Activated gamma-delta T cell (primary cell): ENCODE results near the gene DTX3L.
"Not testable (repeated sequence)": the region's sequence is repeated elsewhere in the genome, so short reads cannot be mapped to it uniquely, and the experiment has no call there.

Experiments used
- DNase-seq: peaks from one replicate; lab custom pipeline; 2025; lab: John Stamatoyannopoulos, UW

The DTX3L gene

GRCh38 chr3:122562923-122563716 is 1.0 kb upstream of the DTX3L start:
- no peak for DNase-seq

GRCh38 chr3:122563717-122564025 is 467 bp upstream of the DTX3L start:
- no peak for DNase-seq

DNA sequence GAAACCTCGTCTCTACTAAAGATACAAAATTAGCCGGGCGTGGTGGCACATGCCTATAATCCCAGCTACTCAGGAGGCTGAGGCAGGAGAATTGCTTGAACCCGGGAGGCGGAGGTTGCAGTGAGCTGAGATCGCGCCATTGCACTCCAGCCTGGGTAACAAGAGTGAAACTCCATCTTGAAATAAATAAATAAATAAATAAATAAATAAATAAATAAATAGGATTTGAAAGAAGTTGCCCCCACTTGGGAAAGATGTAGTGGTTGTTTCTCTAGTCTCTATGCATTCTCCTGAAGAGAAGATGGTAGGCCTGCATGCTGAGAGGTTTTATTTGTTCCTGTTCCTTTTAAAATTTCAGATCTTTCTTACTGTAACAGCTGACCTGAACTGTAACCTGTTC is 4.0 kb downstream of the DTX3L start:
- DNase-seq, result not testable (repeated sequence)

GRCh38 chr3:122568755-122569154 is 4.6 kb downstream of the DTX3L start:
- DNase-seq, result no peak

DNA sequence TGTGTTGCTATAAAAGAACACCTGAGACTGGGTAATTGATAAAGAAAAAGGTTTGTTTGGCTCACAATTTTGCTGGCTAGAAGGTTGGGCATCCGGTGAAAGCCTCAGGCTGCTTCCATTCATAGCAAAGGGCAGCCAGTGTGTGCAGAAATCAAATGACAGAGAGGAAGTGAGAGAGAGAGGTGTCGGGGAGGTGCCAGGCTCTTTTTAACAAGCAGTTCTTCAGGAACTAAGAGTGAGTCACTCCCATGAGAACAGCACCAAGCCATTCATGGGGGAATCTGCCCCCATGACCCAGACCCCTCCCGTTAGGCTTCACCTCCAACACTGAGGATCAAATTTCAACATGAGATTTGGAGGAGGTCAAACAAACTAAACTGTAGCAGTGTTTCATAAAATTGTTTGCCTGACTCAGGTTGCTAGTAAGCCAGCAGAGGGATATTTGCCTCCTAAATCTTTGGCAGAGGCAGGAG is 8.8 kb downstream of the DTX3L start:
- no peak for DNase-seq

- DNase-seq, result no peak
Observed at GRCh38 chr3:122576174-122576940, 12.2 kb downstream of the DTX3L start.

- no peak for DNase-seq
Observed at GRCh38 chr3:122577409-122578031, 13.4 kb downstream of the DTX3L start, which contains the start of gene PARP15. Gene PARP15, plus strand, starts transcription at chr3:122577650. Its CDS starts 18 bp downstream, at chr3:122577668.

GRCh38 chr3:122578069-122578740 is 14.1 kb downstream of the DTX3L start:
- no peak for DNase-seq

GRCh38 chr3:122580470-122580869 is 16.3 kb downstream of the DTX3L start:
- no peak for DNase-seq

DNA sequence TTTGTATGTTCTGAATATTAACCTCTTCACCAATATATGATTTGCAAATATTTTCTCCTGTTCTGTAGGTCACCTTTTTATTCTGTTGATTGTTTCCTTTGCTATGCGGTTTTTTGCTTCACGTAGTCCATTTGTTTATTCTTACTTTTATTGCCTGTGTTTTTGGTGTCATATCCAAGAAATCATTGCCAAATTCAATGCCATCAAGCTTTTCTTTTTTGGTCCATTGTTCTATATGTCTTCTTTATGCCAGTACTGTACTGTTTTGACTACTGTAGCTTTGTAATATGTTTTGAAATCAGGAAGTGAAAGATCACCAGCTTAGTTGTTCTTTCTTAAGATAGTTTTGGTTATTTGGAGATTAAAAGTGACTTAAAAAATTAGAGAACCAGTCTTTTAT is 17.5 kb downstream of the DTX3L start:
- no peak for DNase-seq

- DNase-seq, result no peak
Observed at GRCh38 chr3:122582390-122582789, 18.3 kb downstream of the DTX3L start.

DNA sequence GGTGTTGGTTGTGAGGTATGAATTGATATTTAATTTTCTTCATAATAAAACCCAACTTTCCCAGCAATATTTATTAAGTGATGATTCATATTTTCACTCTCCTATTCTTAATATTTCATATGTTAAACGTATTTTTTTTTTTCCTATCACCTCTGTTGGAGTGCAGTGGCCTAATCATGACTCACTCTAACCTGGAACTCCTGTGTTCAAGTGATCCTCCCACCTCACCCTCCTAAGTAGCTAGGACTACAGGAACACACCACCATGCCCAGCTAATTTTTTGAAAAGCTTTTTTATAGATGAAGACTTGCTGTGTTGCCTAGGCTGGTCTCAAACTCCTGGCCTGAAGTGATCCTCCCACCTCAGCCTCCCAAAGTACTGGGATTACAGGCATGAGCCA is 22.0 kb downstream of the DTX3L start:
- DNase-seq, result no peak

- DNase-seq, result no peak
Observed at GRCh38 chr3:122586773-122587485, 22.8 kb downstream of the DTX3L start.

DNA sequence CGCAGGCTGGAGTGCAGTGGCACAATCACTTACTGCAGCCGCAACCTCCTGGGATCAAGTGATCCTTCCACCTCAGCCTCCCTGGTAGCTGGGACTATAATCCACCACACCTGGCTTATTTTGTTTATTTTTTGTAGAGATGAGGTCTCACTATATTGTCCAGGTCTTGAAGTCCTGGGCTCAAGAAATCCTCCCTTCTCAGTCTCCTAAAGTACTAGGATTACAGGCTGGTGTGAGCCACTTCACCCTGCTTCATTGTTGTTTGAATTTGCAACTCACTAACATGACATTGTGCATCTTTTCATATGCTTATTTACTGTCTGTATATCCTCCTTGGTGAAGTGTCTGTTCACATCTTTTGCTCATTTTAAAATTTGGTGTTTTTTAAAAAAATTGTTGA is 23.4 kb downstream of the DTX3L start:
- no peak for DNase-seq

DNA sequence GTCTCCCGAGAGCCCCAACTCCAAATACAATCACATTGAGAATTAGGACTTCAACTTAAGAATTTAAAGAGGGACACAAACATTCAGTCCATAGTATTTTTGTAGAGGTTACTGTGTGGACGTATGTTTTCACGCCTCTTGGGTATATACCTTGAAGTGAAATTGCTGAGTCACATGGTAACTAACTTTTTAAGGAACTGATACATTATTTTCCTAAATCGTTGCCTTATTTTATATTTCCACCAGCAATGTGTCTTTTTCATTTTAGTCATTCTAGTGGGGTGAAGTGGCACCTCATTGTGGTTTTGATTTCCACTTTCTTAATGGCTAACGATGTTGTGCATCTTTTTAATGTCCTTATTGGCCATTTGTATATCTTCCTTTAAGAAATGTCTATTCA is 25.2 kb downstream of the DTX3L start:
- DNase-seq, result no peak

DNA sequence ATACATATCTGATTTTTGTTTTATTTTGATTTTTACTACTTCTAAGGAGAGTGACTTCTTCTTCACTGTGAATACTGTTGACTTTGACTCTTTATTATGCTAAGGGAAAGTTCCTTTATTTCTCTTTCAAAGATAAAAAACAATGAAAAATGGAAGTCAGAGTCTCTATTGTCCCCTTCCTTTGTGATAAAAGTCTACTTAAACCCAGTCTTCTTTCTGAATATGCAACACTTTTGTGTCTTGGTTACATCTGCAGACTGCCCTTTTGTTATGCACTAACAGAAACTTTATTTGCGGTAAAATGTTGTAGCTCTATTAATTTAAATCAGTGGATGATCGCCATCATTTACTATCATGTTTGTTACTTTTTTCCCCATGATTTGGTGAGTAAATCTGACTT is 26.5 kb downstream of the DTX3L start:
- DNase-seq, result no peak

DNA sequence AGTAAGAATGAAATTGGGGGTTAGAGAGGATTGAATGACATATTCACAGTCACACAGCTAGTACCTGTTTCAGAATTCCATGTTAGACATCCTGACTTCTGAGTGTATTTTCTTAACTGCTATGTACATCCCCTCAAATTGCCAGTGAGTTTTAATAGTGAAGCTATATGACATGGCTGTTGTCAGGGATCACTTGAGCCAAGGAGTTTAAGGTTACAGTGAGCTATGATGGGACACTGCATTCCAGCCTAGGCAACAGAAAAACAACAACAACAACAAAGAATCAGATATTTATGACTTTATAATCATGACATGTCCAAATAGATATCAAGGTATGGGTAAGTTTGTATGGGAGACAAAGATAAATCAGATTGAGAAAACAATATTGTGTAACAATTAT is 29.9 kb downstream of the DTX3L start:
- no peak for DNase-seq

GRCh38 chr3:122598151-122598550 is 34.0 kb downstream of the DTX3L start:
- DNase-seq, result no peak

DNA sequence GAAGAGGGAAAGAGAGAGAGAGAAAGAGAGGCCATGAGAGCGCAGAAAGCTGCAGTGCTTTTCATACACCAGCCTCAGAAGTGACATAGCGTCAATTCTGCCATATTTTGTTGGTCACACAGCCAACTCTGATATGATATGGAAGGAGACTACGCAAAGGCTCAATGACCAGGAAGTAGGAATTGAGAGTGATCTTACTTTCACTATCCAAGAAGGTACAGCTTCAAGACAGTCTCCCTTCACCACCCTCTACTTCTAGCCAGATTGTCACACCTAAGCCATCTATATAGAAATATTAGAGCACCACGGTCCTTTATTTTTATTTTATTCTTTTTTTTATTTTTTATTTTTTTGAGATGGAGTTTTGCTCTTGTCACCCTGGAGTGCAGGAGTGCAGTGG is 34.4 kb downstream of the DTX3L start:
- no peak for DNase-seq

DNA sequence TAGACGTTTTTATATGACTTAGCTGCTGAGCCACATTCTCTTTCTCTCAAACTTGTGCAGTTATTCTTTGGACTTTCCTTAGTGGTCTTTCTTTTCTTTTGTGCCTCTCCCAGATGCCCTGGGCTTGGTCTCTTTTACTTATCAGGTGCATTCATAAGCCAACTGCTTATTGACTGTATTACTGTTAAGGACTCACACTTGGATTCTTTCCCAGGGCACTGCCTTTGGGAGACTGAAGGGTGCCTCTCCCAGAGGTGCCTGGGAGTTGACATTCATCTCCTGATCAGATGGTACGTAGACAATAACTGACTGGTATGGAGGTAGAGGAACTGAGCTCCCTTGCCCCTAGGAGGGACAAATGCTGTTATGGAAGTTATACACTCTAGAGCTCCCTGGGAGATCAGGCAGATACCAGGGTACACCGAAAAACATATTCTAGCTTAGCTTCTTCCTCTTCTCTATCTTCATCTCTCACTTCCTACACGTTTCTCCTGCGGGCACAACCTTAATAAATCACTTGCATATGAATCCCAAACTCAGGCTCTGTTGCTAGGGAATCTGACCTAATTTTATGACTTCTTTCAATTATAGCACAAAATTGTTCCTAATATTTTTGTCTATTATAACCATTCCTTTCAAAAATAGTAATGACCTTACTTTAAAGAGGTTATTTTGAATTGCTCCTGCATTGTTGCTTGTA is 38.0 kb downstream of the DTX3L start:
- DNase-seq, result no peak

GRCh38 chr3:122603056-122603455 is 38.9 kb downstream of the DTX3L start:
- no peak for DNase-seq
